ENCODE data around the gene SUMF2. TPM values are rescaled to one million over a fixed set of nuclear protein-coding genes. Genes with fewer than 3 reads are reported as not detected.

Gene SUMF2
- polyA plus RNA-seq, 3 donors from 2014 or later: 86.1 to 198 (median 188) TPM

Other genes starting within 250 kb of the SUMF2 start
- gene SEPTIN14, start 201.5 kb upstream of the SUMF2 start, polyA plus RNA-seq: not detected
- 1 to 10 TPM in 2 of 3 donors, not detected in 1; 1.2 to 4.3 TPM for gene ZNF713, start 176.8 kb upstream of the SUMF2 start, polyA plus RNA-seq
- 10 to 100 TPM; 13.8 to 20.2 (median 16.4) TPM for gene MRPS17, start 112.4 kb upstream of the SUMF2 start, polyA plus RNA-seq
- gene NIPSNAP2, start 99.7 kb upstream of the SUMF2 start, polyA plus RNA-seq: 10 to 100 TPM; 37.6 to 58.6 (median 54.1) TPM
- 1 to 10 TPM; 3.2 to 6.8 (median 5.1) TPM for gene PSPH, start 12.8 kb upstream of the SUMF2 start, polyA plus RNA-seq
- 10 to 100 TPM; 64.6 to 91.0 (median 77.6) TPM for gene CCT6A, start 12.5 kb upstream of the SUMF2 start, polyA plus RNA-seq
- under 1 TPM in 2 of 3 donors, not detected in 1; 0.10 to 0.16 TPM for gene PHKG1, start 28.7 kb downstream of the SUMF2 start, polyA plus RNA-seq
- gene CHCHD2, start 42.2 kb downstream of the SUMF2 start, polyA plus RNA-seq: 100 to 1,000 TPM; 512 to 798 (median 585) TPM
- gene NUPR2, start 52.1 kb downstream of the SUMF2 start, polyA plus RNA-seq: not detected

Data from immature natural killer cell (primary cell).